PFSK-1 (cell line): ENCODE data around the gene SLC27A3. TPM values are rescaled to one million over a fixed set of nuclear protein-coding genes. Genes with fewer than 3 reads are reported as not detected.

Experiments
- FOXP2 ChIP-seq: optimal IDR thresholded peaks from 2 replicates; pipeline ENCODE3; 2011; ENCODE audit warnings: borderline replicate concordance, control low read depth, inconsistent platforms; ENCODE audit not compliant: insufficient read depth; ENCODE audit errors: extremely low read length, extremely low read depth
- POLR2AphosphoS5 ChIP-seq: IDR thresholded peaks from 2 replicates; pipeline ENCODE4 v1.6.1; 2012; ENCODE audit warnings: low read depth, mild to moderate bottlenecking, control low read depth, low read length, moderate library complexity
- SIN3A ChIP-seq: IDR thresholded peaks from 2 replicates; pipeline ENCODE4 v1.6.1; 2012; ENCODE audit warnings: mild to moderate bottlenecking, low read length, moderate library complexity, borderline replicate concordance; ENCODE audit not compliant: insufficient read depth
- TAF1 ChIP-seq: IDR thresholded peaks from 2 replicates; pipeline ENCODE4 v1.6.1; 2012; ENCODE audit warnings: low read length, control low read depth, borderline replicate concordance; ENCODE audit not compliant: insufficient read depth
- polyA plus RNA-seq: library from polyadenylated mRNA; unstranded; fragments of >200 nt; gene quantifications from one replicate; pipeline ENCODE4 v1.2.1, GENCODE V29; 2012; ENCODE audit warnings: low read depth, missing spikeins; ENCODE audit not compliant: insufficient read length
- TF ChIP-seq, protein P1 (sequence below), 2 experiments: IDR thresholded peaks; 2 replicates each; pipeline versions ENCODE4 v1.6.1 to v1.8.0; 2011 to 2012; ENCODE audit warnings: low read depth in 2 of 2, low read length in 2 of 2, control low read depth in 1 of 2, inconsistent platforms in 1 of 2, mild to moderate bottlenecking in 1 of 2, moderate library complexity in 1 of 2; ENCODE audit not compliant: insufficient read depth in 1 of 2

The SLC27A3 gene, protein sequence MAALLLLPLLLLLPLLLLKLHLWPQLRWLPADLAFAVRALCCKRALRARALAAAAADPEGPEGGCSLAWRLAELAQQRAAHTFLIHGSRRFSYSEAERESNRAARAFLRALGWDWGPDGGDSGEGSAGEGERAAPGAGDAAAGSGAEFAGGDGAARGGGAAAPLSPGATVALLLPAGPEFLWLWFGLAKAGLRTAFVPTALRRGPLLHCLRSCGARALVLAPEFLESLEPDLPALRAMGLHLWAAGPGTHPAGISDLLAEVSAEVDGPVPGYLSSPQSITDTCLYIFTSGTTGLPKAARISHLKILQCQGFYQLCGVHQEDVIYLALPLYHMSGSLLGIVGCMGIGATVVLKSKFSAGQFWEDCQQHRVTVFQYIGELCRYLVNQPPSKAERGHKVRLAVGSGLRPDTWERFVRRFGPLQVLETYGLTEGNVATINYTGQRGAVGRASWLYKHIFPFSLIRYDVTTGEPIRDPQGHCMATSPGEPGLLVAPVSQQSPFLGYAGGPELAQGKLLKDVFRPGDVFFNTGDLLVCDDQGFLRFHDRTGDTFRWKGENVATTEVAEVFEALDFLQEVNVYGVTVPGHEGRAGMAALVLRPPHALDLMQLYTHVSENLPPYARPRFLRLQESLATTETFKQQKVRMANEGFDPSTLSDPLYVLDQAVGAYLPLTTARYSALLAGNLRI
- polyA plus RNA-seq, result 6.9 TPM

DNA sequence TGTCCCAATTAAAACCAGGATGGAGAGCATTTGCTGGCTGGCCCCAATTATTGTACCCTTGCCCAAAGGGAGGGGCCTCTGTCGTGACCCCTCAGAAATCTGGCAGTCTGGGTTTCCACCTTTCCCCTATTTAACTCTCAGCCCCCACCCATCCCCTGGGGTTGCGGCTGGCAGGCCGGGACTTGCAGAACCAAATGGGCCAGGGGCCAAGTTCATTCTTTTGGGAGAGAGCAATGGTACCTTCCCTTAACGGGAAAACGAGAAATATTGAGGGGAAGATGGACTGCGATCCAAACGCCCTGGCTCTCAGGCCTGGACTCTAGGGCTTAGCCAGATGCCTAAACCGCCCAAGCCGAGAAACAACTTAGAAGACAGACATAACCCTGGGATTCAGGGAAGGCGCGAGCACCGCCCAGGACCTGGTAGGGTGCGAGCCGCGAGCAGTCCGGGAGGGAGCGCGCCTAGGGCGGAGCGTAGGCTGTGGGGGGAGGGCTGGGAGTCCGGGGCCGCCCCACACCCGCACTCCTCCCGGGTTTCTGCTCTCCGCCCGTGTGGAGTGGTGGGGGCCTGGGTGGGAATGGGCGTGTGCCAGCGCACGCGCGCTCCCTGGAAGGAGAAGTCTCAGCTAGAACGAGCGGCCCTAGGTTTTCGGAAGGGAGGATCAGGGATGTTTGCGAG lies at the start of gene SLC27A3:
SLC27A3 (plus strand) TSS at position 628 of the 678 bp plus-strand sequence. CDS start 91 bp downstream, outside the sequence.
- TF ChIP-seq TAF1, result no peak
- no peak for TF ChIP-seq SIN3A
- no peak for TF ChIP-seq FOXP2
- no peak for TF ChIP-seq POLR2AphosphoS5
- TF ChIP-seq, protein P1, sequence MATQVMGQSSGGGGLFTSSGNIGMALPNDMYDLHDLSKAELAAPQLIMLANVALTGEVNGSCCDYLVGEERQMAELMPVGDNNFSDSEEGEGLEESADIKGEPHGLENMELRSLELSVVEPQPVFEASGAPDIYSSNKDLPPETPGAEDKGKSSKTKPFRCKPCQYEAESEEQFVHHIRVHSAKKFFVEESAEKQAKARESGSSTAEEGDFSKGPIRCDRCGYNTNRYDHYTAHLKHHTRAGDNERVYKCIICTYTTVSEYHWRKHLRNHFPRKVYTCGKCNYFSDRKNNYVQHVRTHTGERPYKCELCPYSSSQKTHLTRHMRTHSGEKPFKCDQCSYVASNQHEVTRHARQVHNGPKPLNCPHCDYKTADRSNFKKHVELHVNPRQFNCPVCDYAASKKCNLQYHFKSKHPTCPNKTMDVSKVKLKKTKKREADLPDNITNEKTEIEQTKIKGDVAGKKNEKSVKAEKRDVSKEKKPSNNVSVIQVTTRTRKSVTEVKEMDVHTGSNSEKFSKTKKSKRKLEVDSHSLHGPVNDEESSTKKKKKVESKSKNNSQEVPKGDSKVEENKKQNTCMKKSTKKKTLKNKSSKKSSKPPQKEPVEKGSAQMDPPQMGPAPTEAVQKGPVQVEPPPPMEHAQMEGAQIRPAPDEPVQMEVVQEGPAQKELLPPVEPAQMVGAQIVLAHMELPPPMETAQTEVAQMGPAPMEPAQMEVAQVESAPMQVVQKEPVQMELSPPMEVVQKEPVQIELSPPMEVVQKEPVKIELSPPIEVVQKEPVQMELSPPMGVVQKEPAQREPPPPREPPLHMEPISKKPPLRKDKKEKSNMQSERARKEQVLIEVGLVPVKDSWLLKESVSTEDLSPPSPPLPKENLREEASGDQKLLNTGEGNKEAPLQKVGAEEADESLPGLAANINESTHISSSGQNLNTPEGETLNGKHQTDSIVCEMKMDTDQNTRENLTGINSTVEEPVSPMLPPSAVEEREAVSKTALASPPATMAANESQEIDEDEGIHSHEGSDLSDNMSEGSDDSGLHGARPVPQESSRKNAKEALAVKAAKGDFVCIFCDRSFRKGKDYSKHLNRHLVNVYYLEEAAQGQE (IDR thresholded peaks at IDR 0.05; ENCODE audit: insufficient read depth in 1 of 2, low read depth in 2 of 2, low read length in 2 of 2), result no peak

DNA sequence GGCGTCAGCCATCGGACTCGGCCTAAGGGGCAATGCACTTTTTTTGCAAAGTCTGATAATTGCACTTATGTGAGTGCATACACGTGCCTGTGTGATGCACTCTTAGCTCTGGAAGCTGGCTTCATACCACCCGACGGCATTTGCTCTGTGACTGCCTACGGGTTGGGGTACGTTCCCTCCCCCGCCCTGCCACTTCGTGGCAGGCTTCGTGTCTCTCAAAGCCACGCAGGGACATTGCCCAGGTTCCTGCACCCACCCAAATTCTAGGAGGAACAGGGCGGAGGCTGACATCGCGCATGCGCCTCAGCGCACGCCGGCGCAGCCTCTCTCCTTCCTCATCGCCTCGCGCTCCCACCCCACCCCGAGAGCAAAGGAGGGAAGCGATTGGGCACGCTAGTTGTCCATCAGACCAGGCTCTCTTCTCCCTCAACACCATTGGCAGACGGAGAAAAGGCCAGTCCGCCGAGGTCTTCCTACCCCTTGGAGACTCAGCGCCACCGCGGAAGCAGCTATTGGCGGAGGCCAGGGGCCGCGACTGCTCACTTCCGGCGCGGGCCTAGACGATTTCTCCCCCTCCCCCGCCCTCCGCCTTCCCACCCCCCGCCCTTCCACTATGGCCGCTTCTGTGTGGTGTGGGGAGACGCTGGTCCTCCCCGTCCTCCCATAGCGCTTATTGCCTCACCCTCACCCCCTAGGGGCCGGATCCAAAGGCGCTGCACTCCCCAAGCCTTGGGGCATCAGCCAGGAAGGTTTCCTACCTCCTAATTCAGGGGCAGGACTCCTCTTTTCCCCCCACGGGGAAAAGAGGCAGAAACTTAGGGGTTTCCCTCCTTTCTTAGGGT lies 47.5 kb upstream of the SLC27A3 start, which contains the start of gene INTS3:
INTS3 (plus strand) TSS at position 588 of the 842 bp plus-strand sequence. CDS start 585 bp downstream, outside the sequence.
- TF ChIP-seq POLR2AphosphoS5 (no peak; the same call in 1 of the 2 replicates), TAF1 (peak; percentile 91; the same call in 1 of the 2 replicates), FOXP2 (peak; percentile 58), SIN3A (no peak; the same call in 1 of the 2 replicates)
- TF ChIP-seq, protein P1 (IDR thresholded peaks at IDR 0.05; ENCODE audit: insufficient read depth in 1 of 2, low read depth in 2 of 2, low read length in 2 of 2), result peak in 1 of 2 experiments; percentile 57; a peak in 2 of 4 replicates

DNA sequence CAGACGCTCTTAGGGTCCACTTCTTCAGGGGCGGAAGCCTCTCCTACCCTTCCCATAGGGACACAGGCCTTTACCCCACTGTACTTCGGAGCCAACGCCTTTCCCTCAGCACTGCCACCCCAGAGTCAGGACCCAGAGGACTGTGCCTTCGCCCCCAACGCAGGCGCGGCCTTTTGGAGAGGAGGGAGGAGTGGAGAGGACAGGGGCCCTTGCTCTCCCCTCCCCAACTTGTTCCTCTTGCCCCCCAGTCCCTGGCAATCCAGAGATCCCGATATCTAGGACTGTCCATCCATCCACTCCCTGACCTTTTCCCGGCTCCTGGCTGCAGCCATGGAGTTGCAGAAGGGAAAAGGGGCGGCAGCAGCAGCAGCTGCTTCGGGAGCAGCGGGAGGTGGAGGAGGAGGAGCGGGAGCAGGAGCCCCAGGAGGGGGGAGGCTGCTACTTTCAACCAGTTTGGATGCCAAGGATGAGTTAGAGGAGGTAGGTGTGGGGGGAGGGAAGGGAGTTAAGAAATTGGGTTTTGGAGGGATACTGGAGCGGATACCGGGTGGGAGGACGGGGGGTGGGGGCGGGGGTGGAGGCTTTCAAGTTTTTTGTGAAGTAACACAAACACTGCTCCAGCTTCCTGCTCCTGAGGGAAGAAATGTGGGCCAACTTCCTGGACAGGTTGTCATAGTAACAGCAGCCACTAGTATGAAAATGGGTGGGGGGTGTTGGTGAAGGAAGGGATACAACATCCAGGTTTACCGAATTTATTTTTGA lies 46.7 kb upstream of the SLC27A3 start:
- TF ChIP-seq TAF1, result no peak
- peak; percentile 71 for TF ChIP-seq POLR2AphosphoS5

DNA sequence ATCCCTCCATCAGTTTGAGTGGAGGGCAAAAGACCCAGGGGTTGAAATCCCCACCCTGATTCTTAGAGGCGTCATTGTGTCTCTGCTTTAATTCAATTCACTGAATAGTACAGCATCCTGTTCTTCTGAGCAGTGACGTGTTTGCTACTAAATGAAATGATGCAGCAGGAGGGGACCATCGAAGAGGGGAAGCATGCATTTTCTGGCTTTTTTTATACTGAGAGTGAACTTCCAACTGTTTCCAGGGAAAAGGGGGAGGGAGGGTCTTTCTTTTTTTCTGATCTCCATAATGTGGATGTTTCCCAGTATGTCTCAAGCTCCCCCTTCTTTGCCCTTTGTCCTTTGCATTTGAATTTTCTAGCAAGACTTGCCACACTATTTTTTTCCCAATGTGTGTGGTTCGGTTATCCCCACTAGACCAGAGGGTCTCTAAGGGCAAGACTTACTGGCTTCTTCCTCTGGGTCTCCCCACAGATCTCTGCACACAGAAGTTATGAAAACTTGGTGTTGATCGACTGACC lies 44.7 kb upstream of the SLC27A3 start:
- TF ChIP-seq TAF1, result no peak
- TF ChIP-seq SIN3A, result no peak
- TF ChIP-seq, protein P1 (IDR thresholded peaks at IDR 0.05; ENCODE audit: insufficient read depth in 1 of 2, low read depth in 2 of 2, low read length in 2 of 2), result no peak
- TF ChIP-seq FOXP2, result no peak
